ENCODE measurements around the gene EFNB2. TPM values are rescaled to one million over a fixed set of nuclear protein-coding genes. Genes with fewer than 3 reads are reported as not detected.

The EFNB2 gene
- total RNA-seq, 2 donors from 2014 or later = 46.1 to 52.4 TPM

- intact Hi-C loops (cut with DNase I) = no loop called here
- DNase-seq (ENCODE audit: low spot score) = no peak
- Histone ChIP-seq H3K27me3 (replicated peaks; ENCODE audit: insufficient read depth) (no peaks in the 10 kb centered on the region), H3K4me1 (replicated peaks) (no peaks in the 10 kb centered on the region), H3K4me3 (no peak overlapping the region), H3K27ac (no peak overlapping the region), H3K36me3 (no peaks in the 10 kb centered on the region), H3K9me3 (no peaks in the 10 kb centered on the region)
- 63% methylated on average over 3 of the region's 3 CpGs for WGBS
- TF ChIP-seq CTCF (IDR thresholded peaks at IDR 0.05) (no peak), POLR2A (IDR thresholded peaks at IDR 0.05) (no peak), POLR2AphosphoS5 (IDR thresholded peaks at IDR 0.05) (no peak)
Measured at GRCh38 chr13:106455777-106456176, 79.7 kb downstream of the EFNB2 start.

- TF ChIP-seq POLR2A (IDR thresholded peaks at IDR 0.05) = no peak
- TF ChIP-seq POLR2AphosphoS5 (IDR thresholded peaks at IDR 0.05) = no peak
- TF ChIP-seq CTCF (IDR thresholded peaks at IDR 0.05) = no peak
- 79% methylated on average over 9 of the region's 9 CpGs for WGBS
- no peaks in the 10 kb centered on the region for H3K27me3 ChIP-seq (replicated peaks; ENCODE audit: insufficient read depth)
- DNase-seq (ENCODE audit: low spot score) = no peak
- no peak overlapping the region for H3K4me3 ChIP-seq
- intact Hi-C loops (cut with DNase I) = no loop called here
- H3K4me1 ChIP-seq (replicated peaks) = no peaks in the 10 kb centered on the region
- H3K9me3 ChIP-seq = no peaks in the 10 kb centered on the region
- H3K36me3 ChIP-seq = no peaks in the 10 kb centered on the region
- no peak overlapping the region for H3K27ac ChIP-seq
Measured at GRCh38 chr13:106455190-106455589, 80.3 kb downstream of the EFNB2 start.

- TF ChIP-seq POLR2A (IDR thresholded peaks at IDR 0.05) (no peak), CTCF (IDR thresholded peaks at IDR 0.05) (no peak), POLR2AphosphoS5 (IDR thresholded peaks at IDR 0.05) (no peak)
- WGBS = 87% methylated on average over 7 of the region's 7 CpGs
- Histone ChIP-seq H3K4me3 (no peak overlapping the region), H3K4me1 (replicated peaks) (no peaks in the 10 kb centered on the region), H3K9me3 (no peaks in the 10 kb centered on the region), H3K27me3 (replicated peaks; ENCODE audit: insufficient read depth) (no peaks in the 10 kb centered on the region), H3K36me3 (no peaks in the 10 kb centered on the region), H3K27ac (no peak overlapping the region)
- DNase-seq (ENCODE audit: low spot score) = no peak
- intact Hi-C loops (cut with DNase I) = no loop called here
Measured at GRCh38 chr13:106453101-106453500, 82.4 kb downstream of the EFNB2 start.

- no peak for TF ChIP-seq CTCF (IDR thresholded peaks at IDR 0.05)
- no peak for TF ChIP-seq POLR2AphosphoS5 (IDR thresholded peaks at IDR 0.05)
- TF ChIP-seq POLR2A (IDR thresholded peaks at IDR 0.05) = no peak
- intact Hi-C loops (cut with DNase I) = no loop called here
- Histone ChIP-seq H3K27ac (no peak overlapping the region), H3K9me3 (no peaks in the 10 kb centered on the region), H3K36me3 (no peaks in the 10 kb centered on the region), H3K4me3 (no peak overlapping the region), H3K27me3 (replicated peaks; ENCODE audit: insufficient read depth) (no peaks in the 10 kb centered on the region), H3K4me1 (replicated peaks) (no peaks in the 10 kb centered on the region)
- 98% methylated on average over 6 of the region's 6 CpGs for WGBS
- no peak for DNase-seq (ENCODE audit: low spot score)
Measured at GRCh38 chr13:106450991-106451390, 84.5 kb downstream of the EFNB2 start.

- TF ChIP-seq POLR2A (IDR thresholded peaks at IDR 0.05) (no peak), POLR2AphosphoS5 (IDR thresholded peaks at IDR 0.05) (no peak), CTCF (IDR thresholded peaks at IDR 0.05) (no peak)
- H3K27ac ChIP-seq = no peak overlapping the region
- H3K9me3 ChIP-seq = no peaks in the 10 kb centered on the region
- 93% methylated on average over 4 of the region's 4 CpGs for WGBS
- intact Hi-C loops (cut with DNase I) = no loop called here
- H3K4me3 ChIP-seq = no peak overlapping the region
- no peaks in the 10 kb centered on the region for H3K4me1 ChIP-seq (replicated peaks)
- H3K27me3 ChIP-seq (replicated peaks; ENCODE audit: insufficient read depth) = no peaks in the 10 kb centered on the region
- no peak for DNase-seq (ENCODE audit: low spot score)
- H3K36me3 ChIP-seq = no peaks in the 10 kb centered on the region
Measured at GRCh38 chr13:106449096-106449495, 86.4 kb downstream of the EFNB2 start.
